Bronchial smooth muscle cell (primary cell): ENCODE data around the gene SFT2D3. TPM values are rescaled to one million over a fixed set of nuclear protein-coding genes. Genes with fewer than 3 reads are reported as not detected.

ENCODE experiments used
- total RNA-seq: library from RNA; depleted of rRNA; stranded (reverse); fragments of >200 nt; gene quantifications from 2 replicates; pipeline ENCODE4 v1.2.1, GENCODE V29; 2014

SFT2D3 gene, protein sequence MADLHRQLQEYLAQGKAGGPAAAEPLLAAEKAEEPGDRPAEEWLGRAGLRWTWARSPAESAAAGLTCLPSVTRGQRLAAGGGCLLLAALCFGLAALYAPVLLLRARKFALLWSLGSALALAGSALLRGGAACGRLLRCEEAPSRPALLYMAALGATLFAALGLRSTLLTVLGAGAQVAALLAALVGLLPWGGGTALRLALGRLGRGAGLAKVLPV
- 2.0 and 3.9 TPM in 2 replicates for total RNA-seq

GRCh38 chr2:127701193-127701650 lies at the start of gene SFT2D3:
SFT2D3 (plus strand) TSS chr2:127701497; CDS start chr2:127701529, 32 bp downstream.

DNA sequence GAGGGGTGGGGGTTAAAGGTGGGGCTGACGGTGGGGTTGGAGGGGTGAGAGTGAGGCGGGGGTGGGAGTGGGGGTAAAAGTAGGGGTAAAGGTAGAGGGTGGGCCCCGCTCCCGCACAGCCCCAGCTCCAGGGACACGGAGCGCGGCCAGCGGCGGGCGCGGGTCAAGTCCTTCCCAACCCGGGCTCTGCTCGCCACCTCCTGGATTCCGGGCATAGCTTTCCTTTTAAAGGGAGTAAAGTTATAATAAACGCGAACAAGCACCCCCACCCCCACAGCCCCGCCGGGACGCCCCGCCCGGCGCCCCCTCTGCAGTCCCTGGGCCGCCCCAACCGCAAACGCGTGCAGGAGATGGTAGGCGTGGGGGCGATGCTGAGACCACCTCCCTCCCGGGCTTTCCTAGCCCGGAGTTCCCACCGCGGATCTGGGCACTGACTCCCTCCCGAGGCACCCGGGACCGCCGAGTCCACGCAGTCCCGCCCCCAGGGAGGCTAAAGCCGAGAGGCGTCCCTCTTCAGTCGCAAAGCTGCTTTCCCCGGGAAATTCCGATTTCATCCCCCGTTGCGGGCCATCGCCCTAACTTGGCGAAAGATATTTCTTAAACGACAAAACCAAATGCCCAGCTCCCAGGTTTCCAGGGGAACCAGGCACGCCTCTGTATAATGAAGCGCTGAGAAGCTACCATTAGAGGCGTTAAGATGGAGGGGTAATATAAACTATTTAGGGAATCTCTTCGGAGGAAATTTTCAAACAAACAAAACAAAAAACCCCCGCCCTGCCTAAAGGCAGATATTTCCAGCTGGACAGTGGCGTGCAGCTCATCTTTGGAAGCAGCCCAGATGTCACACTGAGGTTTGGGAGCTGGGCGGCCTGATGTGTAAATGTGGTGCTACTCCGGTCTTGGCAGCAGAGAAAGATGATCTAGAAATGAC lies 25.7 kb upstream of the SFT2D3 start, which contains the start of gene LIMS2:
LIMS2 (minus strand) TSS at position 200 of the 931 bp plus-strand sequence. CDS start 506 bp downstream, outside the sequence.

Other genes with a start within 250 kb of the SFT2D3 start
- gene IWS1, start 175.0 kb upstream of the SFT2D3 start, total RNA-seq, result 38.6 and 44.6 TPM in 2 replicates
- gene MYO7B, start 165.8 kb upstream of the SFT2D3 start, total RNA-seq, result not detected in 2 replicates
- gene GPR17, start 55.3 kb upstream of the SFT2D3 start, total RNA-seq, result not detected in 2 replicates
- 0.77 and 1.6 TPM in 2 replicates for gene LIMS2, start 26.0 kb upstream of the SFT2D3 start, total RNA-seq
- 21.1 and 29.5 TPM in 2 replicates for gene WDR33, start 109.7 kb downstream of the SFT2D3 start, total RNA-seq
- 12.8 TPM in 2 replicates for gene POLR2D, start 156.7 kb downstream of the SFT2D3 start, total RNA-seq
- 7.7 and 10.8 TPM in 2 replicates for gene AMMECR1L, start 184.5 kb downstream of the SFT2D3 start, total RNA-seq